NCI-H2196 (cell line): Measurements from ENCODE around the gene BRD8.
"Not testable (repeated sequence)": the region's sequence is repeated elsewhere in the genome, so short reads cannot be mapped to it uniquely, and the experiment has no call there.

ENCODE experiments used
- DNase-seq: peaks from one replicate; lab custom pipeline; 2025; ENCODE audit not compliant: unreplicated experiment; lab: John Stamatoyannopoulos, UW

The BRD8 gene, protein sequence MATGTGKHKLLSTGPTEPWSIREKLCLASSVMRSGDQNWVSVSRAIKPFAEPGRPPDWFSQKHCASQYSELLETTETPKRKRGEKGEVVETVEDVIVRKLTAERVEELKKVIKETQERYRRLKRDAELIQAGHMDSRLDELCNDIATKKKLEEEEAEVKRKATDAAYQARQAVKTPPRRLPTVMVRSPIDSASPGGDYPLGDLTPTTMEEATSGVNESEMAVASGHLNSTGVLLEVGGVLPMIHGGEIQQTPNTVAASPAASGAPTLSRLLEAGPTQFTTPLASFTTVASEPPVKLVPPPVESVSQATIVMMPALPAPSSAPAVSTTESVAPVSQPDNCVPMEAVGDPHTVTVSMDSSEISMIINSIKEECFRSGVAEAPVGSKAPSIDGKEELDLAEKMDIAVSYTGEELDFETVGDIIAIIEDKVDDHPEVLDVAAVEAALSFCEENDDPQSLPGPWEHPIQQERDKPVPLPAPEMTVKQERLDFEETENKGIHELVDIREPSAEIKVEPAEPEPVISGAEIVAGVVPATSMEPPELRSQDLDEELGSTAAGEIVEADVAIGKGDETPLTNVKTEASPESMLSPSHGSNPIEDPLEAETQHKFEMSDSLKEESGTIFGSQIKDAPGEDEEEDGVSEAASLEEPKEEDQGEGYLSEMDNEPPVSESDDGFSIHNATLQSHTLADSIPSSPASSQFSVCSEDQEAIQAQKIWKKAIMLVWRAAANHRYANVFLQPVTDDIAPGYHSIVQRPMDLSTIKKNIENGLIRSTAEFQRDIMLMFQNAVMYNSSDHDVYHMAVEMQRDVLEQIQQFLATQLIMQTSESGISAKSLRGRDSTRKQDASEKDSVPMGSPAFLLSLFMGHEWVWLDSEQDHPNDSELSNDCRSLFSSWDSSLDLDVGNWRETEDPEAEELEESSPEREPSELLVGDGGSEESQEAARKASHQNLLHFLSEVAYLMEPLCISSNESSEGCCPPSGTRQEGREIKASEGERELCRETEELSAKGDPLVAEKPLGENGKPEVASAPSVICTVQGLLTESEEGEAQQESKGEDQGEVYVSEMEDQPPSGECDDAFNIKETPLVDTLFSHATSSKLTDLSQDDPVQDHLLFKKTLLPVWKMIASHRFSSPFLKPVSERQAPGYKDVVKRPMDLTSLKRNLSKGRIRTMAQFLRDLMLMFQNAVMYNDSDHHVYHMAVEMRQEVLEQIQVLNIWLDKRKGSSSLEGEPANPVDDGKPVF

GRCh38 chr5:138178516-138179276 lies at the start of gene BRD8, which contains the start of gene KIF20A:
TSS of gene BRD8 (minus strand) at chr5:138178630. CDS start at chr5:138178614, 16 bp downstream.
TSS of gene KIF20A (plus strand) at chr5:138179112. CDS start at chr5:138179681, 569 bp downstream.
- DNase-seq, result peak; percentile 94

DNA sequence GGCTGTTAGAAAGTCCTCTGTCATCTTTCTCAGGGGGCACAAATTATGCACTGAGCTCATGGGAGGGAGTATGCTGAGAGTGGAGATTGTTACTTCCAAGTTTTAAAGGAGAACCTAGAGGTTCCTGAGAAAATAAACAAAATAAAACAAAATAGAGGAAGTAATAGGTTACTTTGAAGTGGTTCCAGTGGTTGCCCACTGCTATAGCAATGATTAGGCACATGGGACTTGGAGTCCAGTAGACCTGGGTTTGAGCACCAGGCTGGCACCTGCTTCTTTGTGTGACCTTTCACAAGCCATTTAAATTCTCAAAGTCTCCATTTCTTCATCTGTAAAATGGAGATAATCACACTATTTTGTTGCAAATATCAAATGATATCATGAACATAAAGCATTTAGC lies 48.5 kb upstream of the BRD8 start:
- no peak for DNase-seq

- DNase-seq, result no peak
Measured at GRCh38 chr5:138224712-138225111, 46.3 kb upstream of the BRD8 start.

- DNase-seq, result no peak
Measured at GRCh38 chr5:138223532-138223931, 45.1 kb upstream of the BRD8 start.

- DNase-seq, result no peak
Measured at GRCh38 chr5:138216799-138217198, 38.4 kb upstream of the BRD8 start.

- peak; percentile 98 for DNase-seq
Measured at GRCh38 chr5:138213161-138214029, 35.0 kb upstream of the BRD8 start, which contains the start of gene CDC23. TSS of gene CDC23 (minus strand) at chr5:138213323. CDS start at chr5:138213312, 11 bp downstream.

DNA sequence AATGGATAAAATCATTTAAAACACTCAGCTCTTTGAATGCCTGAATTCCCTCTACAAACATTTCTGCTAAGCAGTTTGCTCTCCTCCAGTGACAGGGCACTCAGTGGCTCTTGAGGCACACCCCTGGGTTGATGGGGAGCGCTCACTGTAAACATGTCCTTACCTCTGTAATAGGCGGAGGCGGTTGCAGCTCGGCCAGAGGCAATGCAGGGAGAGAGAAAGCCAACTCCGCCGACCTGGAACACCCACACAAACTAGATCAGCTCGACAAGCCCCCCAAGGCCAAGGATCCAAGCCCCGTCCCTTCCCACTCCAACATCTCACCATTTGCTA lies 34.4 kb upstream of the BRD8 start:
- no peak for DNase-seq

- no peak for DNase-seq
Measured at GRCh38 chr5:138210985-138211384, 32.6 kb upstream of the BRD8 start.

- DNase-seq, result not testable (repeated sequence)
Measured at GRCh38 chr5:138193859-138194258, 15.4 kb upstream of the BRD8 start.

DNA sequence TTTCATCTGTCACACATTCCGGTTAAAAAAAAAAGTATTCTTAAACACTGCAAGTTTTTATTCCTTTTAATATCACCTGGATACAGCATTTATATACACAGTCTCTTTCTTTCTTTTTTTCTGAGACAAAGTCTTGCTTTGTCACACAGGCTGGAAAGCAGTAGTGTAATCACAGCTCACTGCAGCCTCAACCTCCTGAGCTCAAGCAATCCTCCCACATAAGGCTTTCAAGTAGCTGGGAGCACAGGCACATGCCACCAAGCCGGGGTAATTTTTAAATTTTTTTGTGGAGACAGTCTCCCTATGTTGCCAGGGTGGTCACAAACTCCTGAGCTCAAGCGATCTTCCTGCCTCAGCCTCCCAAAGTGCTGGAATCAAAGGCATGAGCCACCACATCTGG lies 14.4 kb upstream of the BRD8 start:
- no peak for DNase-seq

DNA sequence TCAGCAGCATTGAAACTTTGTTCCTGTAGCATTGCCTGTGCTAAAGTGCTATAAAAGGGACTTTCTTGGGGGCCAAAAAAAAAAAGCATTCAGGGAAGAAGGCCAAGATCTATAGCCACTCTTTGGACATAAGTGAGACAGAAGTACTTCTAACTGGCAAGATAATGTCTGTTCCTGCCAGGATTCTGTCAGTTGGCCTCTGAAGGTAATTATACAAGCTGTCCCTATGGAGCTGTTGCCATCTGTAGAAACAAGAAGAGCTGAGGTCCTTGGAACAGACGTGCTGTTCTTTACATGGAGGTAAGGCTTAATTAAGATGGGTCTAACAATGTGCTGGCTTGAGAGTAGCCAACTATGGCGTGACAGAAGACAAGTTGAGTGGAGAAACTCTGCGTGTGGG lies 10.2 kb upstream of the BRD8 start:
- DNase-seq, result no peak

DNA sequence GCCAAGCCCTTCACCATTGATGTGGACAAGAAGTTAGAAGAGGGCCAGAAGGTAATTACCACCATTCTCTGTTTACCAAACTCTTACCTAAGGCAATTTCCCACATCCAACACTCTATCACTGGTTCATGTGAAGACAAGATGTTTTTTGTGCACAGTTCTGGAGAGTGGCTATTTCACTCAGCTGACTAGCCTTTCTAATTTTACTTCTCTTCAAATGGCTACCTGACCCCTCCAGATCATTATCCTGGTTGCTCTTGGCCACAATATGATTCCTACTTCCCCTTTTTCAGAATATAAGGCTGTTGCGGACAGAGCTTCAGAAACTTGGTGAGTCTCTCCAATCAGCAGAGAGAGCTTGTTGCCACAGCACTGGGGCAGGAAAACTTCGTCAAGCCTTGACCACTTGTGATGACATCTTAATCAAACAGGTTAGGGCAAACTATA lies 7.6 kb upstream of the BRD8 start:
- DNase-seq, result no peak

GRCh38 chr5:138182808-138183207 lies 4.4 kb upstream of the BRD8 start:
- no peak for DNase-seq

DNA sequence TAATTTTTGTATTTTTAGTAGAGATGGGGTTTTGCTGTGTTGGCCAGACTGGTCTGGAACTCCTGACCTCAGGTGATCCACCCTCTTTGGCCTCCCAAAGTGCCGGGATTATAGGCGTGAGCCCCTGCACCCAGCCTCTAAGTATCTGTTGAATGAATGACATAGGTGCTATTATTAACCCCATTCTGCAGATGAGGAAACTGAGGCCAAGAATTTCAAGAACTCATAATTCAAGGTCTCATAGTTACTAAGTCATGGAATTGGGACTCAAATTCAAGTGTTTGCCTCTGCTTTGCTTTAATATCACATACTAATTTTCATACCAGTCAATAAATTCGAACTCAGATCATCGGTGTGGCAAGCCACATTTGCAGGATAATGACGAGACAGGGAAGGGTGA lies 2.4 kb upstream of the BRD8 start:
- no peak for DNase-seq

DNA sequence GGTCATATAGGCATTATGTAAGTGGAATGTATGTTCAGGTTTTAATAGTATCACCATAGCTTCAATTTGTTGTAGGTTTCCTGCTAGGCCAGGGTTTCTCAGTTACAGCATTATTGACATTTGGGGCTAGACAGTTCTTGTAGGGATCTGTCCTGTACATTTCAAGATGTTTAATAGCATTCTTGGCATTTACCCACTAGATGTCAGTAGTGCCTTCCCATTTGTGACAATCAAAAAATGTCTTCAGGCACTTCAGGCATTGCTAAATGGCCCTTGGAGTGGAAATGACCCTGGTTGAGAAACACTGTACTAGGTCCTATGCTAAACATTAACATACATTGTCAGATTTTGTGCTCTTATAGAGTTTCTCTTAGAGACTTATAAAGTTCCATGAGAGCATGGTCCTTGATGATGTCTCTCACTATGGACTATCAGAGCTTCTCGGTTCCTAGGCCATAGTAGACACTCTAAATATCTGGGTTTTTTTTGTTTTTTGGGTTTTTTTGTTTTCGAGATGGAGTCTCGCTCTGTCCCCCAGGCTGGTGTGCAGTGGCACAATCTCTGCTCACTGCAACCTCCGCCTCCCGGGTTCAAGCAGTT lies 1.9 kb upstream of the BRD8 start:
- DNase-seq, result peak; percentile 69

GRCh38 chr5:138179277-138179857 lies 937 bp upstream of the BRD8 start:
- no peak for DNase-seq

GRCh38 chr5:138177941-138178515 lies 402 bp downstream of the BRD8 start:
- DNase-seq, result peak; percentile 30

GRCh38 chr5:138170299-138170698 lies 8.1 kb downstream of the BRD8 start:
- no peak for DNase-seq
